K562 (cell line): ENCODE data around the gene IRF9. TPM values are rescaled to one million over a fixed set of nuclear protein-coding genes. Genes with fewer than 3 reads are reported as not detected.
A peak's percentile ranks its signal among the peaks of the same experiment; 100 is the strongest.

Experiments used
- ATAC-seq: fragments of 200-7000 bp; cut with Tn5 transposase; 3 replicates; pipeline ENCODE4 v1.9.1; 2020; ENCODE audit warnings: moderate library complexity
- BruUV-seq: library from RNA; stranded (reverse); fragments of 400-500 nt; replicated peaks from 2 replicates; lab custom pipeline; 2021; lab: Mats Ljungman, UMichigan
- CTCF ChIA-PET: fragments of 300-600 bp; formaldehyde crosslinking; extraction: SDS; loops from one replicate; lab custom pipeline; 2021; ENCODE audit warnings: low intra/inter-chr PET ratio; lab: Yijun Ruan, JAX
- POLR2A ChIA-PET: fragments of 300-600, 350-650 bp; sonication (Branson Sonifier 250); formaldehyde crosslinking; extraction: SDS; loops from one replicate; lab custom pipeline; 2021; ENCODE audit warnings: antibody characterized with exemption, inconsistent platforms; lab: Yijun Ruan, JAX
- DNase-seq, 4 experiments: peaks; one replicate each; pipeline versions ENCODE4 v3.0.0 to v3.0.0-alpha.2; 2011 to 2018; ENCODE audit warnings: low spot score in 3 of 4, mixed read lengths in 3 of 4; ENCODE audit errors: extremely low read depth in 1 of 4
- FAIRE-seq: peaks from 2 replicates; lab custom pipeline; 2011; peaks lifted over from hg19 to GRCh38; lab: Jason Lieb, UNC
- H2AFZ ChIP-seq: 2 replicates; pipeline ENCODE4 v1.6.0; 2011; ENCODE audit warnings: low read depth, low read length, control low read depth, inconsistent platforms
- H3K27ac ChIP-seq: fragments of 200-600 bp; 3 replicates; pipeline ENCODE4 v1.8.0; 2011; ENCODE audit warnings: low read depth, mild to moderate bottlenecking, control low read depth, inconsistent platforms, low read length, moderate library complexity, mixed read lengths; ENCODE audit errors: extremely low read depth
- H3K27me3 ChIP-seq, 2 experiments: fragments of 300-600 bp in 1 of 2; 2 replicates in 1 of 2; 3 replicates in 1 of 2; pipeline versions ENCODE4 v1.6.0 to v1.8.0; 2011; ENCODE audit warnings: inconsistent platforms in 2 of 2, low read length in 2 of 2, mild to moderate bottlenecking in 1 of 2, mixed read lengths in 1 of 2, moderate library complexity in 1 of 2; ENCODE audit not compliant: control insufficient read depth in 2 of 2, insufficient read depth in 2 of 2
- H3K36me3 ChIP-seq: fragments of 300-600 bp; 3 replicates; pipeline ENCODE4 v1.8.0; 2011; ENCODE audit warnings: mild to moderate bottlenecking, low read length, inconsistent platforms; ENCODE audit not compliant: control insufficient read depth, insufficient read depth
- H3K4me1 ChIP-seq, 2 experiments: fragments of 200-600 bp in 1 of 2; replicated peaks in 1 of 2; 2 replicates in 1 of 2; 3 replicates in 1 of 2; pipeline versions ENCODE4 v1.5.1 to v1.8.0; 2011; ENCODE audit warnings: inconsistent platforms in 2 of 2, low read length in 2 of 2, mild to moderate bottlenecking in 1 of 2, mixed read lengths in 1 of 2, moderate library complexity in 1 of 2; ENCODE audit not compliant: control insufficient read depth in 2 of 2, insufficient read depth in 2 of 2
- H3K4me2 ChIP-seq: 2 replicates; pipeline ENCODE4 v1.6.1; 2011; ENCODE audit warnings: low read length, control low read depth, inconsistent platforms, mixed read lengths; ENCODE audit not compliant: insufficient read depth
- H3K4me3 ChIP-seq: fragments of 200-600 bp; sonication (generic), shearing (Covaris generic); 2 replicates; pipeline ENCODE4 v1.5.1; 2016; ENCODE audit warnings: control low read depth, inconsistent platforms
- H3K79me2 ChIP-seq: fragments of 200-600 bp; 3 replicates; pipeline ENCODE4 v1.8.0; 2011; ENCODE audit warnings: low read length, inconsistent platforms; ENCODE audit not compliant: control insufficient read depth, insufficient read depth
- H3K9ac ChIP-seq, 2 experiments: 2 replicates each; pipeline versions ENCODE4 v1.6.0 to v1.6.1; 2011; ENCODE audit warnings: low read depth in 2 of 2, low read length in 2 of 2, control low read depth in 1 of 2, inconsistent platforms in 1 of 2, mild to moderate bottlenecking in 1 of 2, mixed read lengths in 1 of 2; ENCODE audit not compliant: insufficient read depth in 1 of 2
- H3K9me1 ChIP-seq: one replicate; pipeline ENCODE4 v1.6.0; 2011; ENCODE audit warnings: inconsistent platforms, mild to moderate bottlenecking, low read length, moderate library complexity; ENCODE audit not compliant: control insufficient read depth, insufficient read depth
- H3K9me3 ChIP-seq: replicated peaks from 2 replicates; pipeline ENCODE4 v1.5.1; 2011; ENCODE audit warnings: low read depth, low read length, inconsistent platforms; ENCODE audit not compliant: control insufficient read depth, insufficient read depth
- H4K20me1 ChIP-seq: replicated peaks from 2 replicates; pipeline ENCODE4 v1.6.1; 2011; ENCODE audit warnings: low read length, inconsistent platforms, mixed read lengths; ENCODE audit not compliant: control insufficient read depth, insufficient read depth
- CEBPB ChIP-seq: fragments of 450-650 bp; IDR thresholded peaks from 2 replicates; pipeline ENCODE4 v1.6.1; 2016; ENCODE audit warnings: missing genetic modification characterization, missing compliant biosample characterization
- FOXP1 ChIP-seq: sonication (generic); formaldehyde crosslinking; IDR thresholded peaks from 2 replicates; pipeline ENCODE4 v1.8.0; 2022; ENCODE audit warnings: mild to moderate bottlenecking, missing genetic modification reagents
- KAT8 ChIP-seq: fragments of 450-650 bp; IDR thresholded peaks from 2 replicates; pipeline ENCODE4 v1.6.1; 2016; ENCODE audit warnings: low read depth, mild to moderate bottlenecking
- NCOA1 ChIP-seq: fragments of 450-650 bp; IDR thresholded peaks from 2 replicates; pipeline ENCODE4 v1.6.1; 2016; ENCODE audit warnings: low read depth
- RAD51 ChIP-seq: fragments of 450-650 bp; IDR thresholded peaks from 2 replicates; pipeline ENCODE4 v1.7.1; 2016; ENCODE audit warnings: low read depth, mild to moderate bottlenecking, borderline replicate concordance
- RBBP5 ChIP-seq: fragments of 200-600 bp; sonication (generic); IDR thresholded peaks from 2 replicates; pipeline ENCODE4 v1.6.1; 2012; ENCODE audit warnings: borderline replicate concordance, mild to moderate bottlenecking, low read length, control low read depth, inconsistent platforms; ENCODE audit not compliant: insufficient read depth, poor library complexity, severe bottlenecking
- RBFOX2 ChIP-seq: fragments of 200-400 bp; formaldehyde crosslinking; IDR thresholded peaks from 2 replicates; pipeline ENCODE4 v1.6.1; 2017; ENCODE audit warnings: low read depth, mild to moderate bottlenecking, low read length, moderate library complexity
- SNRNP70 ChIP-seq: fragments of 200-400 bp; formaldehyde crosslinking; optimal IDR thresholded peaks from 2 replicates; pipeline ENCODE3; 2017; ENCODE audit warnings: low read depth, low read length
- U2AF1 ChIP-seq: fragments of 200-400 bp; formaldehyde crosslinking; optimal IDR thresholded peaks from 2 replicates; pipeline ENCODE3; 2017; ENCODE audit warnings: mild to moderate bottlenecking, low read depth, low read length, moderate library complexity
- WGBS: fragments of 100-300 bp; shearing (Covaris generic); methylation state at CpG from one replicate; pipeline ENCODE4 v1.1.6; 2016; ENCODE audit warnings: low coverage, mixed read lengths; ENCODE audit not compliant: insufficient coverage; ENCODE audit errors: missing lambda C conversion rate; 5-methylcytosine and 5-hydroxymethylcytosine counted together
- in situ Hi-C: fragments of 300-500 bp; cut with MboI; formaldehyde crosslinking; loops from 4 replicates; pipeline ENCODE4 v1.15.0; 2018; ENCODE audit warnings: inconsistent platforms, mixed read lengths
- intact Hi-C: fragments of 100-400 bp; cut with micrococcal nuclease; formaldehyde crosslinking; loops from 2 replicates; pipeline ENCODE4 v1.14.2; 2022
- polyA plus RNA-seq, 8 experiments: library from polyadenylated mRNA; depleted of rRNA in 4 of 8; stranded (reverse) in 5 of 8; unstranded in 3 of 8; fragments of >200 nt; fragmentation: Nextera tagmentation in 2 of 8; fragmentation: Illumina TruSeq in 1 of 8; extraction: Ambion mirVana in 2 of 8; extraction: Trizol in 1 of 8; gene quantifications; 2 replicates each; pipeline versions ENCODE4 v1.2.1 to v1.2.3, GENCODE V29; 2011 to 2014; ENCODE audit warnings: inconsistent platforms in 1 of 8, missing spikeins in 1 of 8
- total RNA-seq, 7 experiments: library from RNA; depleted of rRNA in 6 of 7; stranded (reverse); fragments of >200 nt in 6 of 7; fragmentation: Illumina TruSeq in 2 of 7; extraction: Trizol in 2 of 7; gene quantifications; 2 replicates each; pipeline versions ENCODE4 v1.2.1 to v1.2.3, GENCODE V29; 2011 to 2021; ENCODE audit warnings: low replicate concordance in 1 of 7
- TF ChIP-seq, protein P1 (sequence below): fragments of 250-450 bp; sonication (Bioruptor Pico); IDR thresholded peaks from 2 replicates; pipeline ENCODE4 v1.8.0; 2022; ENCODE audit warnings: inconsistent platforms, mild to moderate bottlenecking, moderate library complexity, borderline replicate concordance
- TF ChIP-seq, protein P2 (sequence below): fragments of 250-450 bp; sonication (Bioruptor Pico); IDR thresholded peaks from 2 replicates; pipeline ENCODE4 v1.4.0; 2020; ENCODE audit warnings: borderline replicate concordance

Gene IRF9
- total and polyA plus RNA-seq, 9 of the 15 experiments (the other 6 are each of a cell fraction or from before 2014, with no cell fraction given), result 0.79 to 14.8 (median 6.1) TPM

DNA sequence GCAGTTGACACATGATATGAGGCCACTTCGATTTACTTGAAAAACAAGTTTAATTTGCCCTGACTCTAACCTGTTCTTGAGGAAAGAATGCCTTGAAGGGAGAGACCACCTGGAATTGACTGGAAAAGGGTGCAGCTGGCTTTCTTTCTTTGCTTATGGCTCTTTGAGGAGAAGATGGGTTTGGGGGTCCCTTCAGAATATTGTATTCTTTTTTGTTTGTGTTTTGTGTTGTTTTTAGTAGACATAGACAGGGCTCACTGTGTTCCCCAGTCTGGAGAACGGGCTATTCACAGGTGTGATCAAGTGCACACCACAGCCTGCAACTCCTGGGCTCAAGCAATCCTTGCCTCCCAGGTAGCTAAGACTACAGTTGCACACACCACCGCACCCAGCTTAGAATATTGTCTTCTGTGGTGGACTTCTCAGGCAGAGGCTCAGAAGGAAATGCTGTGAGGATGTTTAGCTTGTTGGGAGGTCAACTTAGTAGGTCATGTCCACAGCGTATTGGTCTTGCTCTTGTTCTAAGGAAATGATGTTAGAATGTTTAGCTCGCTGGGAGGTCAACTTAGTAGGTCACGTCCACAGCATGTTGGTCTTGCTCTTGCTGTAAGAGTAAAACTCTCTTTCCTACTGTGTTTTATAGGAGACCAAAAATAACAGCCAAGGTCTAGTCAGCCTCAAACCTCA is 44.8 kb upstream of the IRF9 start:
- intact Hi-C loops, result no loop called here
- Histone ChIP-seq H3K4me2 (peak overlapping the region; percentile 94), H3K9ac (peak overlapping the region; percentile 48 to 89; a peak in 2 of 4 replicates), H3K27ac (no peak overlapping the region)
- TF ChIP-seq CEBPB (no peak), RBBP5 (no peak), U2AF1 (no peak), RAD51 (no peak), SNRNP70 (no peak), KAT8 (no peak), FOXP1 (CRISPR knock-in tag) (no peak), RBFOX2 (no peak), NCOA1 (no peak)
- TF ChIP-seq, protein P1, sequence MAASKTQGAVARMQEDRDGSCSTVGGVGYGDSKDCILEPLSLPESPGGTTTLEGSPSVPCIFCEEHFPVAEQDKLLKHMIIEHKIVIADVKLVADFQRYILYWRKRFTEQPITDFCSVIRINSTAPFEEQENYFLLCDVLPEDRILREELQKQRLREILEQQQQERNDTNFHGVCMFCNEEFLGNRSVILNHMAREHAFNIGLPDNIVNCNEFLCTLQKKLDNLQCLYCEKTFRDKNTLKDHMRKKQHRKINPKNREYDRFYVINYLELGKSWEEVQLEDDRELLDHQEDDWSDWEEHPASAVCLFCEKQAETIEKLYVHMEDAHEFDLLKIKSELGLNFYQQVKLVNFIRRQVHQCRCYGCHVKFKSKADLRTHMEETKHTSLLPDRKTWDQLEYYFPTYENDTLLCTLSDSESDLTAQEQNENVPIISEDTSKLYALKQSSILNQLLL (CRISPR knock-in tag), result no peak
- TF ChIP-seq, protein P2, sequence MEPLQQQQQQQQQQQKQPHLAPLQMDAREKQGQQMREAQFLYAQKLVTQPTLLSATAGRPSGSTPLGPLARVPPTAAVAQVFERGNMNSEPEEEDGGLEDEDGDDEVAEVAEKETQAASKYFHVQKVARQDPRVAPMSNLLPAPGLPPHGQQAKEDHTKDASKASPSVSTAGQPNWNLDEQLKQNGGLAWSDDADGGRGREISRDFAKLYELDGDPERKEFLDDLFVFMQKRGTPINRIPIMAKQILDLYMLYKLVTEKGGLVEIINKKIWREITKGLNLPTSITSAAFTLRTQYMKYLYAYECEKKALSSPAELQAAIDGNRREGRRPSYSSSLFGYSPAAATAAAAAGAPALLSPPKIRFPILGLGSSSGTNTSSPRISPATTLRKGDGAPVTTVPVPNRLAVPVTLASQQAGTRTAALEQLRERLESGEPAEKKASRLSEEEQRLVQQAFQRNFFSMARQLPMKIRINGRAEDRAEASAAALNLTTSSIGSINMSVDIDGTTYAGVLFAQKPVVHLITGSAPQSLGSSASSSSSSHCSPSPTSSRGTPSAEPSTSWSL (CRISPR knock-in tag), result no peak
- TF ChIP-seq, all 486 proteins: peak for 0
- H3K4me3 ChIP-seq, result peak overlapping the region; percentile 51; the same call in 1 of the 2 replicates
- no peaks in the 10 kb centered on the region for H4K20me1 ChIP-seq
- no peaks in the 10 kb centered on the region for H3K27me3 ChIP-seq
- BruUV-seq, result no TSS peak
- H3K9me3 ChIP-seq, result no peaks in the 10 kb centered on the region
- in situ Hi-C loops, result no loop called here
- peaks cover 46% of the 10 kb centered on the region; the same call in 2 of the 3 replicates for H3K36me3 ChIP-seq
- peaks cover 10% of the 10 kb centered on the region in 2 experiments; a peak in 4 of 5 replicates for H3K4me1 ChIP-seq
- ChIA-PET CTCF (no interaction called here), POLR2A (interaction anchor here (0.7 to 5.0 kb wide), 4 partner anchors 10 to 25 kb away, joined by 3 to 38 read pairs (median 9); partner anchors contain the start of genes EMC9 and PSME1)
- no peak overlapping the region for H2AFZ ChIP-seq
- no peak for ATAC-seq
- no peaks in the 10 kb centered on the region for H3K9me1 ChIP-seq
- WGBS, result 66% methylated on average over 6 of the region's 6 CpGs
- no peak for DNase-seq
- H3K79me2 ChIP-seq, result peaks cover 18% of the 10 kb centered on the region
- FAIRE-seq, result peak; percentile 65
